Measurements from ENCODE around the gene ZNF581. TPM values are rescaled to one million over a fixed set of nuclear protein-coding genes. Genes with fewer than 3 reads are reported as not detected.
A peak's percentile ranks its signal among the peaks of the same experiment; 100 is the strongest.

ZNF581 gene
- total RNA-seq, 1 donor from 2014 or later: 22.7 TPM

GRCh38 chr19:55694656-55695491, 51.4 kb downstream of the ZNF581 start:
- intact Hi-C loops (cut with DNase I): no loop called here
- H3K27ac ChIP-seq: no peak overlapping the region
- TF ChIP-seq, protein P1, sequence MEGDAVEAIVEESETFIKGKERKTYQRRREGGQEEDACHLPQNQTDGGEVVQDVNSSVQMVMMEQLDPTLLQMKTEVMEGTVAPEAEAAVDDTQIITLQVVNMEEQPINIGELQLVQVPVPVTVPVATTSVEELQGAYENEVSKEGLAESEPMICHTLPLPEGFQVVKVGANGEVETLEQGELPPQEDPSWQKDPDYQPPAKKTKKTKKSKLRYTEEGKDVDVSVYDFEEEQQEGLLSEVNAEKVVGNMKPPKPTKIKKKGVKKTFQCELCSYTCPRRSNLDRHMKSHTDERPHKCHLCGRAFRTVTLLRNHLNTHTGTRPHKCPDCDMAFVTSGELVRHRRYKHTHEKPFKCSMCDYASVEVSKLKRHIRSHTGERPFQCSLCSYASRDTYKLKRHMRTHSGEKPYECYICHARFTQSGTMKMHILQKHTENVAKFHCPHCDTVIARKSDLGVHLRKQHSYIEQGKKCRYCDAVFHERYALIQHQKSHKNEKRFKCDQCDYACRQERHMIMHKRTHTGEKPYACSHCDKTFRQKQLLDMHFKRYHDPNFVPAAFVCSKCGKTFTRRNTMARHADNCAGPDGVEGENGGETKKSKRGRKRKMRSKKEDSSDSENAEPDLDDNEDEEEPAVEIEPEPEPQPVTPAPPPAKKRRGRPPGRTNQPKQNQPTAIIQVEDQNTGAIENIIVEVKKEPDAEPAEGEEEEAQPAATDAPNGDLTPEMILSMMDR (IDR thresholded peaks at IDR 0.05): no peak
- H3K4me1 ChIP-seq: no peaks in the 10 kb centered on the region
- ATAC-seq (no peak), DNase-seq (peak; percentile 35)
- no peaks in the 10 kb centered on the region for H3K27me3 ChIP-seq (ENCODE audit: low read depth)
- H3K9me3 ChIP-seq: no peaks in the 10 kb centered on the region
- peaks cover 91% of the 10 kb centered on the region for H3K36me3 ChIP-seq
- H3K4me3 ChIP-seq: no peak overlapping the region

Other genes starting within 250 kb of the ZNF581 start
- gene UBE2S, start 235.9 kb upstream of the ZNF581 start, total RNA-seq: 18.6 TPM
- not detected for gene SHISA7, start 200.3 kb upstream of the ZNF581 start, total RNA-seq
- 28.6 TPM for gene ISOC2, start 182.0 kb upstream of the ZNF581 start, total RNA-seq
- not detected for gene C19orf85, start 178.9 kb upstream of the ZNF581 start, total RNA-seq
- 7.1 TPM for gene ZNF628, start 167.0 kb upstream of the ZNF581 start, total RNA-seq
- gene NAT14, start 158.5 kb upstream of the ZNF581 start, total RNA-seq: 16.6 TPM
- 4.7 TPM for gene SSC5D, start 155.2 kb upstream of the ZNF581 start, total RNA-seq
- not detected for gene SBK2, start 106.5 kb upstream of the ZNF581 start, total RNA-seq
- 0.80 TPM for gene SBK3, start 98.1 kb upstream of the ZNF581 start, total RNA-seq
- 12.7 TPM for gene ZNF579, start 62.8 kb upstream of the ZNF581 start, total RNA-seq
- gene FIZ1, start 44.1 kb upstream of the ZNF581 start, total RNA-seq: 14.3 TPM
- 33.4 TPM for gene ZNF524, start 43.4 kb upstream of the ZNF581 start, total RNA-seq
- gene ZNF865, start 38.0 kb upstream of the ZNF581 start, total RNA-seq: 16.5 TPM
- gene ZNF784, start 19.1 kb upstream of the ZNF581 start, total RNA-seq: 7.1 TPM
- gene ZNF580, start 2.6 kb upstream of the ZNF581 start, total RNA-seq: 35.2 TPM
- gene CCDC106, start 4.6 kb downstream of the ZNF581 start, total RNA-seq: 11.6 TPM
- gene U2AF2, start 11.4 kb downstream of the ZNF581 start, total RNA-seq: 143 TPM
- gene EPN1, start 31.6 kb downstream of the ZNF581 start, total RNA-seq: 105 TPM
- gene NLRP9, start 94.8 kb downstream of the ZNF581 start, total RNA-seq: not detected
- not detected for gene RFPL4A, start 115.4 kb downstream of the ZNF581 start, total RNA-seq
- not detected for gene RFPL4AL1, start 125.5 kb downstream of the ZNF581 start, total RNA-seq
- gene NLRP11, start 188.3 kb downstream of the ZNF581 start, total RNA-seq: not detected
- not detected for gene NLRP4, start 192.9 kb downstream of the ZNF581 start, total RNA-seq

Data from lower lobe of right lung (tissue), 2 donors.